Vagina (tissue), 2 donors: ENCODE measurements around the gene GNG8. TPM values are rescaled to one million over a fixed set of nuclear protein-coding genes. Genes with fewer than 3 reads are reported as not detected.

Experiments
- DNase-seq, 2 donors: peaks; one replicate each; pipeline ENCODE4 v3.0.0-alpha.2; 2017; ENCODE audit errors: extremely low spot score in 2 of 2
- H3K27ac ChIP-seq: fragments of 200-600 bp; sonication (generic); one replicate; pipeline ENCODE4 v1.5.1; 2019
- H3K27me3 ChIP-seq: fragments of 200-600 bp; sonication (generic); one replicate; pipeline ENCODE4 v1.5.1; 2019
- H3K36me3 ChIP-seq, 2 donors: fragments of 200-600 bp; sonication (generic); one replicate each; pipeline ENCODE4 v1.5.1; 2017 to 2019
- H3K4me1 ChIP-seq: fragments of 200-600 bp; sonication (generic); one replicate; pipeline ENCODE4 v1.5.1; 2019
- H3K4me3 ChIP-seq, 2 donors: fragments of 200-600 bp; sonication (generic); 1 replicate in 1 of 2; 2 replicates in 1 of 2; pipeline ENCODE4 v1.5.1; 2016 to 2019
- H3K9me3 ChIP-seq: fragments of 200-600 bp; sonication (generic); one replicate; pipeline ENCODE4 v1.5.1; 2019
- CTCF ChIP-seq, 3 experiments: fragments of 450-650 bp in 2 of 3; fragments of 200-600 bp in 1 of 3; sonication (generic) in 1 of 3; IDR thresholded peaks; one replicate each; pipeline ENCODE4 v1.5.1; 2017 to 2019; ENCODE audit warnings: antibody characterized with exemption in 3 of 3, mild to moderate bottlenecking in 2 of 3, moderate library complexity in 2 of 3
- POLR2A ChIP-seq, 2 donors: fragments of 450-650 bp; IDR thresholded peaks; one replicate each; pipeline ENCODE4 v1.6.1; 2017; ENCODE audit warnings: antibody characterized with exemption in 2 of 2, mild to moderate bottlenecking in 2 of 2, moderate library complexity in 2 of 2
- POLR2AphosphoS5 ChIP-seq, 2 donors: sonication (generic); formaldehyde crosslinking; IDR thresholded peaks; one replicate each; pipeline ENCODE4 v1.9.0; 2017; ENCODE audit warnings: antibody characterized with exemption in 2 of 2, mild to moderate bottlenecking in 2 of 2, low read depth in 1 of 2; ENCODE audit not compliant: insufficient read depth in 1 of 2
- intact Hi-C: fragments of 100-400 bp; cut with DNase I; formaldehyde crosslinking; loops from one replicate; pipeline ENCODE4 v1.15.1; 2023
- total RNA-seq: library from RNA; depleted of rRNA; stranded (reverse); fragments of >200 nt; gene quantifications from one replicate; pipeline ENCODE4 v1.2.3, GENCODE V29; 2016

Gene GNG8
- total RNA-seq, 1 donor from 2014 or later, result not detected

- intact Hi-C loops, result no loop called here
Measured at GRCh38 chr19:46620716-46621115, 15.3 kb downstream of the GNG8 start.

GRCh38 chr19:46620267-46620666 is 15.7 kb downstream of the GNG8 start:
- Histone ChIP-seq H3K4me1 (peaks cover 45% of the 10 kb centered on the region), H3K9me3 (no peaks in the 10 kb centered on the region), H3K27me3 (no peaks in the 10 kb centered on the region), H3K36me3 (no peaks in the 10 kb centered on the region), H3K4me3 (no peak overlapping the region), H3K27ac (peak overlapping the region; percentile 68)
- DNase-seq, result no peak
- intact Hi-C loops, result no loop called here
- TF ChIP-seq POLR2AphosphoS5 (IDR thresholded peaks at IDR 0.05; ENCODE audit: insufficient read depth in 1 of 2, low read depth in 1 of 2), result no peak
- TF ChIP-seq CTCF (IDR thresholded peaks at IDR 0.05), result no peak
- no peak for TF ChIP-seq POLR2A (IDR thresholded peaks at IDR 0.05)

More at GRCh38 chr19:46620716-46621115, 15.3 kb downstream of the GNG8 start:
- Histone ChIP-seq H3K27ac (peak overlapping the region; percentile 68), H3K36me3 (no peaks in the 10 kb centered on the region), H3K27me3 (no peaks in the 10 kb centered on the region), H3K4me3 (no peak overlapping the region), H3K4me1 (peaks cover 49% of the 10 kb centered on the region), H3K9me3 (no peaks in the 10 kb centered on the region)
- DNase-seq, result no peak
- TF ChIP-seq CTCF (IDR thresholded peaks at IDR 0.05) (no peak), POLR2AphosphoS5 (IDR thresholded peaks at IDR 0.05; ENCODE audit: insufficient read depth in 1 of 2, low read depth in 1 of 2) (no peak), POLR2A (IDR thresholded peaks at IDR 0.05) (no peak)

- H3K36me3 ChIP-seq, result no peaks in the 10 kb centered on the region
- no peak overlapping the region for H3K4me3 ChIP-seq
- peak overlapping the region; percentile 37 for H3K27ac ChIP-seq
- intact Hi-C loops, result loop anchor here (2.0 to 10.0 kb wide), 2 partner anchors 48 to 106 kb away; no protein-coding TSS in a partner anchor
- H3K4me1 ChIP-seq, result peaks cover 41% of the 10 kb centered on the region
- H3K27me3 ChIP-seq, result no peaks in the 10 kb centered on the region
- no peak for DNase-seq
- TF ChIP-seq POLR2AphosphoS5 (IDR thresholded peaks at IDR 0.05; ENCODE audit: insufficient read depth in 1 of 2, low read depth in 1 of 2) (no peak), CTCF (IDR thresholded peaks at IDR 0.05) (no peak), POLR2A (IDR thresholded peaks at IDR 0.05) (no peak)
- no peaks in the 10 kb centered on the region for H3K9me3 ChIP-seq
Measured at GRCh38 chr19:46618670-46619231, 17.3 kb downstream of the GNG8 start.

- intact Hi-C loops, result loop anchor here (10.0 kb wide), 1 partner anchor 107 kb away; no protein-coding TSS in a partner anchor
- no peaks in the 10 kb centered on the region for H3K27me3 ChIP-seq
Measured at GRCh38 chr19:46617601-46618000, 18.4 kb downstream of the GNG8 start.

More at GRCh38 chr19:46617601-46618000, 18.4 kb downstream of the GNG8 start:
- no peaks in the 10 kb centered on the region for H3K36me3 ChIP-seq
- H3K9me3 ChIP-seq, result no peaks in the 10 kb centered on the region
- no peak overlapping the region for H3K4me3 ChIP-seq
- TF ChIP-seq POLR2AphosphoS5 (IDR thresholded peaks at IDR 0.05; ENCODE audit: insufficient read depth in 1 of 2, low read depth in 1 of 2), result no peak
- no peak for TF ChIP-seq POLR2A (IDR thresholded peaks at IDR 0.05)
- no peak for TF ChIP-seq CTCF (IDR thresholded peaks at IDR 0.05)
- H3K27ac ChIP-seq, result no peak overlapping the region
- no peak for DNase-seq
- H3K4me1 ChIP-seq, result peaks cover 39% of the 10 kb centered on the region
